Left ventricle myocardium superior (tissue), 1 donor: ENCODE measurements around the gene RFPL2. TPM values are rescaled to one million over a fixed set of nuclear protein-coding genes. Genes with fewer than 3 reads are reported as not detected.

Source experiments
- total RNA-seq: library from RNA; stranded (reverse); fragmentation: NEBNext Ultra II Directional; extraction: Animal tissue kit (Norgen Biotek cat#: 25700); gene quantifications from one replicate; pipeline ENCODE4 v1.2.1, GENCODE V29; 2021
- donor health status: DM: no; HTN: yes; CAD: no; lungs with severe emphysema.

The RFPL2 gene
- total RNA-seq, 1 donor from 2014 or later = not detected

Other genes starting within 250 kb of the RFPL2 start
- gene SLC5A1, start 161.8 kb downstream of the RFPL2 start, total RNA-seq = 223 TPM
- not detected for gene C22orf42, start 45.8 kb downstream of the RFPL2 start, total RNA-seq
- not detected for gene SLC5A4, start 50.3 kb upstream of the RFPL2 start, total RNA-seq
- gene RFPL3, start 152.8 kb upstream of the RFPL2 start, total RNA-seq = not detected
- 43.0 TPM for gene RTCB, start 207.2 kb upstream of the RFPL2 start, total RNA-seq